HepG2 (cell line): Measurements from ENCODE around the gene NEURL2. TPM values are rescaled to one million over a fixed set of nuclear protein-coding genes. Genes with fewer than 3 reads are reported as not detected.
A peak's percentile ranks its signal among the peaks of the same experiment; 100 is the strongest.

Experiments
- CHCHD3 ChIP-seq: sonication (generic); formaldehyde crosslinking; IDR thresholded peaks from 2 replicates; pipeline ENCODE4 v1.8.0; 2022; ENCODE audit warnings: mild to moderate bottlenecking, missing genetic modification reagents, moderate library complexity
- ISL2 ChIP-seq: sonication (generic); formaldehyde crosslinking; IDR thresholded peaks from 2 replicates; pipeline ENCODE4 v1.5.0; 2020; ENCODE audit warnings: missing genetic modification reagents
- KDM1A ChIP-seq: IDR thresholded peaks from 2 replicates; pipeline ENCODE4 v1.6.1; 2016; ENCODE audit warnings: missing compliant biosample characterization
- KDM3A ChIP-seq: IDR thresholded peaks from 2 replicates; pipeline ENCODE4 v1.6.1; 2018; ENCODE audit warnings: low read depth, missing compliant biosample characterization
- MAF1 ChIP-seq: sonication (generic); formaldehyde crosslinking; IDR thresholded peaks from 2 replicates; pipeline ENCODE4 v1.5.0; 2020; ENCODE audit warnings: missing genetic modification reagents, borderline replicate concordance
- RNF2 ChIP-seq: fragments of 450-650 bp; conservative IDR thresholded peaks from 2 replicates; pipeline ENCODE4 v1.6.1; 2016; ENCODE audit warnings: low read depth
- TP53 ChIP-seq: sonication (generic); formaldehyde crosslinking; conservative IDR thresholded peaks from 2 replicates; pipeline ENCODE4 v1.4.0; 2020; ENCODE audit warnings: missing genetic modification reagents
- XRCC5 ChIP-seq: fragments of 200-400 bp; formaldehyde crosslinking; optimal IDR thresholded peaks from 2 replicates; pipeline ENCODE3; 2017; ENCODE audit warnings: mild to moderate bottlenecking, low read length
- ZBTB7B ChIP-seq: sonication (generic); formaldehyde crosslinking; IDR thresholded peaks from 2 replicates; pipeline ENCODE4 v1.4.0; 2020; ENCODE audit warnings: missing genetic modification reagents
- ZNF224 ChIP-seq: sonication (generic); formaldehyde crosslinking; IDR thresholded peaks from 2 replicates; pipeline ENCODE4 v1.5.0; 2020; ENCODE audit warnings: mild to moderate bottlenecking, missing genetic modification reagents
- ZNF256 ChIP-seq: sonication (generic); formaldehyde crosslinking; conservative IDR thresholded peaks from 2 replicates; pipeline ENCODE4 v1.4.0; 2020; ENCODE audit warnings: missing genetic modification reagents
- ZNF274 ChIP-seq: sonication (generic); formaldehyde crosslinking; IDR thresholded peaks from 2 replicates; pipeline ENCODE4 v1.5.1; 2020; ENCODE audit warnings: mild to moderate bottlenecking, missing genetic modification reagents
- ZNF317 ChIP-seq: sonication (generic); formaldehyde crosslinking; IDR thresholded peaks from 2 replicates; pipeline ENCODE4 v1.5.0; 2020; ENCODE audit warnings: mild to moderate bottlenecking, missing genetic modification reagents
- polyA plus RNA-seq, 8 experiments: library from polyadenylated mRNA; depleted of rRNA in 3 of 8; stranded (reverse) in 7 of 8; unstranded in 1 of 8; fragments of >200 nt; fragmentation: Illumina TruSeq in 4 of 8; extraction: Trizol in 4 of 8; gene quantifications; 2 replicates each; pipeline versions ENCODE4 v1.2.1 to v1.2.3, GENCODE V29; 2011 to 2016; ENCODE audit warnings: low read depth in 4 of 8, missing spikeins in 1 of 8, mixed read lengths in 1 of 8; ENCODE audit not compliant: insufficient read depth in 1 of 8
- total RNA-seq, 5 experiments: library from RNA; depleted of rRNA; stranded (reverse); fragments of >200 nt; fragmentation: Illumina TruSeq; extraction: Trizol; gene quantifications; 2 replicates each; pipeline ENCODE4 v1.2.3, GENCODE V29; 2016; ENCODE audit warnings: low read depth in 1 of 5
- TF ChIP-seq, protein P1 (sequence below): sonication (generic); formaldehyde crosslinking; IDR thresholded peaks from 2 replicates; pipeline ENCODE4 v1.8.0; 2022; ENCODE audit warnings: missing genetic modification reagents, mild to moderate bottlenecking, inconsistent platforms, borderline replicate concordance
- TF ChIP-seq, protein P2 (sequence below): sonication (generic); formaldehyde crosslinking; IDR thresholded peaks from 2 replicates; pipeline ENCODE4 v1.4.0; 2020; ENCODE audit warnings: missing genetic modification reagents, borderline replicate concordance
- TF ChIP-seq, protein P3 (sequence below): sonication (generic); formaldehyde crosslinking; IDR thresholded peaks from 2 replicates; pipeline ENCODE4 v1.9.0; 2021; ENCODE audit warnings: missing genetic modification reagents, borderline replicate concordance
- TF ChIP-seq, protein P4 (sequence below): sonication (generic); formaldehyde crosslinking; IDR thresholded peaks from 2 replicates; pipeline ENCODE4 v1.8.0; 2022; ENCODE audit warnings: missing genetic modification reagents, low read depth, mild to moderate bottlenecking, borderline replicate concordance
- TF ChIP-seq, protein P5 (sequence below): sonication (generic); formaldehyde crosslinking; IDR thresholded peaks from 2 replicates; pipeline ENCODE4 v1.9.0; 2022; ENCODE audit warnings: low read depth, missing genetic modification reagents
- TF ChIP-seq, protein P6 (sequence below): sonication (generic); formaldehyde crosslinking; IDR thresholded peaks from 2 replicates; pipeline ENCODE4 v1.8.1; 2023; ENCODE audit warnings: missing genetic modification reagents, inconsistent platforms, borderline replicate concordance

NEURL2 gene
- total and polyA plus RNA-seq, 2 of the 13 experiments (the other 11 are each of a cell fraction or from before 2014, with no cell fraction given), result 7.2 to 9.7 TPM

DNA sequence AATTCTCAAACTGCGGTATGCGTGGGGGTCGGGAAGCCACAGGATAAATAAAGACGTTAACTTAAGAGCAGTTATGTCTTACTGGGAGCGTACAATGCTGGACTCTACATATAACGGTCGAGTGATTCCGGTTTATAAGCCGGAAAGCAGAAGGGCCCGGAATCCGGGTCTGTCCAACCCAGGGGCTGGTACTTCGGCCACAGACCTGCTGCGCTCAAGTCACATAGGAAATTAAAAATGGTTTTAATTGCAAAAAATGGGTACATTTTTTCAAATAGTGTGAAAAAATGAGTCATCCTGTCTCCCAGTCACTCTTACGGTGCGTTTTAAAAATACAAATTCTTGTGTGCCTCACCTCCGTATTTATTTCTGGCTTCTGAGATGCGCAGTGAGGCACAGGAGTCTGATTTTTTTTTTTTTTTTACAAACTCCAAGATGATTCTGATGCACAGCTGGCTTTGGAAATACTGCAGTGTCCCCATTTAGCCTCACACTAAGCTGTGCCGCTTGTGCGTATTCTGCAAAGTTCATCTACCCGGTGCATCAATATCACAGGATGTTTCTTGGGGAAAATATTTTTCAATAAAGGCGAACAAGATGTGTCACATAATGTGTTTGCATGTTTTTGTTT lies 44.5 kb upstream of the NEURL2 start (continued):
- TF ChIP-seq ZBTB7B (CRISPR knock-in tag), result peak; percentile 24; the same call in 1 of the 2 replicates
- TF ChIP-seq XRCC5, result peak; percentile 0
- TF ChIP-seq, protein P1, sequence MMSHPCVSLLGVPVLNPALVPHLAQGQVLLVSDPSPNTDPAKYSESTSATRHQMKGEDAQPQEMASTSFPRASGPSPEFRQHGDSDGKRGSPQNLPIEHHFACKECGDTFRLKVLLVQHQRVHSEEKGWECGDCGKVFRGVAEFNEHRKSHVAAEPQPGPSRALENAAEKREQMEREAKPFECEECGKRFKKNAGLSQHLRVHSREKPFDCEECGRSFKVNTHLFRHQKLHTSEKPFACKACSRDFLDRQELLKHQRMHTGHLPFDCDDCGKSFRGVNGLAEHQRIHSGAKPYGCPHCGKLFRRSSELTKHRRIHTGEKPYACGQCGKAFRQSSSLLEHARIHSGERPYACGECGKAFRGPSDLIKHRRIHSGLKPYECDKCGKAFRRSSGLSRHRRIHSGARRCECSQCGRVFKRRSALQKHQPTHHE, result no peak
- TF ChIP-seq RNF2, result no peak
- TF ChIP-seq CHCHD3 (CRISPR knock-in tag), result no peak
- no peak for TF ChIP-seq KDM1A (CRISPR knock-in tag)
- TF ChIP-seq, protein P2, sequence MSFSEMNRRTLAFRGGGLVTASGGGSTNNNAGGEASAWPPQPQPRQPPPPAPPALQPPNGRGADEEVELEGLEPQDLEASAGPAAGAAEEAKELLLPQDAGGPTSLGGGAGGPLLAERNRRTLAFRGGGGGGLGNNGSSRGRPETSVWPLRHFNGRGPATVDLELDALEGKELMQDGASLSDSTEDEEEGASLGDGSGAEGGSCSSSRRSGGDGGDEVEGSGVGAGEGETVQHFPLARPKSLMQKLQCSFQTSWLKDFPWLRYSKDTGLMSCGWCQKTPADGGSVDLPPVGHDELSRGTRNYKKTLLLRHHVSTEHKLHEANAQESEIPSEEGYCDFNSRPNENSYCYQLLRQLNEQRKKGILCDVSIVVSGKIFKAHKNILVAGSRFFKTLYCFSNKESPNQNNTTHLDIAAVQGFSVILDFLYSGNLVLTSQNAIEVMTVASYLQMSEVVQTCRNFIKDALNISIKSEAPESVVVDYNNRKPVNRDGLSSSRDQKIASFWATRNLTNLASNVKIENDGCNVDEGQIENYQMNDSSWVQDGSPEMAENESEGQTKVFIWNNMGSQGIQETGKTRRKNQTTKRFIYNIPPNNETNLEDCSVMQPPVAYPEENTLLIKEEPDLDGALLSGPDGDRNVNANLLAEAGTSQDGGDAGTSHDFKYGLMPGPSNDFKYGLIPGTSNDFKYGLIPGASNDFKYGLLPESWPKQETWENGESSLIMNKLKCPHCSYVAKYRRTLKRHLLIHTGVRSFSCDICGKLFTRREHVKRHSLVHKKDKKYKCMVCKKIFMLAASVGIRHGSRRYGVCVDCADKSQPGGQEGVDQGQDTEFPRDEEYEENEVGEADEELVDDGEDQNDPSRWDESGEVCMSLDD (CRISPR knock-in tag), result 0 out of 2 replicates have a peak, but pooled peaks have one; percentile 12
- TF ChIP-seq, protein P3, sequence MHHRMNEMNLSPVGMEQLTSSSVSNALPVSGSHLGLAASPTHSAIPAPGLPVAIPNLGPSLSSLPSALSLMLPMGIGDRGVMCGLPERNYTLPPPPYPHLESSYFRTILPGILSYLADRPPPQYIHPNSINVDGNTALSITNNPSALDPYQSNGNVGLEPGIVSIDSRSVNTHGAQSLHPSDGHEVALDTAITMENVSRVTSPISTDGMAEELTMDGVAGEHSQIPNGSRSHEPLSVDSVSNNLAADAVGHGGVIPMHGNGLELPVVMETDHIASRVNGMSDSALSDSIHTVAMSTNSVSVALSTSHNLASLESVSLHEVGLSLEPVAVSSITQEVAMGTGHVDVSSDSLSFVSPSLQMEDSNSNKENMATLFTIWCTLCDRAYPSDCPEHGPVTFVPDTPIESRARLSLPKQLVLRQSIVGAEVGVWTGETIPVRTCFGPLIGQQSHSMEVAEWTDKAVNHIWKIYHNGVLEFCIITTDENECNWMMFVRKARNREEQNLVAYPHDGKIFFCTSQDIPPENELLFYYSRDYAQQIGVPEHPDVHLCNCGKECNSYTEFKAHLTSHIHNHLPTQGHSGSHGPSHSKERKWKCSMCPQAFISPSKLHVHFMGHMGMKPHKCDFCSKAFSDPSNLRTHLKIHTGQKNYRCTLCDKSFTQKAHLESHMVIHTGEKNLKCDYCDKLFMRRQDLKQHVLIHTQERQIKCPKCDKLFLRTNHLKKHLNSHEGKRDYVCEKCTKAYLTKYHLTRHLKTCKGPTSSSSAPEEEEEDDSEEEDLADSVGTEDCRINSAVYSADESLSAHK (CRISPR knock-in tag), result 0 out of 2 replicates have a peak, but pooled peaks have one; percentile 77
- TF ChIP-seq ZNF274 (CRISPR knock-in tag), result no peak
- TF ChIP-seq MAF1, result 0 out of 2 replicates have a peak, but pooled peaks have one; percentile 25
- TF ChIP-seq, protein P4, sequence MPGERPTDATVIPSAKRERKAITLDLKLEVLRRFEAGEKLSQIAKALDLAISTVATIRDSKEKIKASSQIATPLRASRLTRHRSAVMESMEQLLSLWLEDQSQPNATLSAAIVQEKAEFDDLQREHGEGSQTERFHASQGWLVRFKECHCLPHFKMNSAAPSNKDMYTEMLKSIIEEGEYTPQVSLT (CRISPR knock-in tag), result no peak
- TF ChIP-seq, protein P5, sequence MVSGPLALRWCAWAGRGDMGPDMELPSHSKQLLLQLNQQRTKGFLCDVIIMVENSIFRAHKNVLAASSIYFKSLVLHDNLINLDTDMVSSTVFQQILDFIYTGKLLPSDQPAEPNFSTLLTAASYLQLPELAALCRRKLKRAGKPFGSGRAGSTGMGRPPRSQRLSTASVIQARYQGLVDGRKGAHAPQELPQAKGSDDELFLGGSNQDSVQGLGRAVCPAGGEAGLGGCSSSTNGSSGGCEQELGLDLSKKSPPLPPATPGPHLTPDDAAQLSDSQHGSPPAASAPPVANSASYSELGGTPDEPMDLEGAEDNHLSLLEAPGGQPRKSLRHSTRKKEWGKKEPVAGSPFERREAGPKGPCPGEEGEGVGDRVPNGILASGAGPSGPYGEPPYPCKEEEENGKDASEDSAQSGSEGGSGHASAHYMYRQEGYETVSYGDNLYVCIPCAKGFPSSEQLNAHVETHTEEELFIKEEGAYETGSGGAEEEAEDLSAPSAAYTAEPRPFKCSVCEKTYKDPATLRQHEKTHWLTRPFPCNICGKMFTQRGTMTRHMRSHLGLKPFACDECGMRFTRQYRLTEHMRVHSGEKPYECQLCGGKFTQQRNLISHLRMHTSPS (CRISPR knock-in tag), result no peak
- peak; percentile 17; the same call in 1 of the 2 replicates for TF ChIP-seq ZNF224 (CRISPR knock-in tag)
- TF ChIP-seq KDM3A, result 0 out of 2 replicates have a peak, but pooled peaks have one; percentile 57
- TF ChIP-seq ISL2 (CRISPR knock-in tag), result peak; percentile 42; the same call in 1 of the 2 replicates
- TF ChIP-seq ZNF317, result 0 out of 2 replicates have a peak, but pooled peaks have one; percentile 16
- 0 out of 2 replicates have a peak, but pooled peaks have one; percentile 70 for TF ChIP-seq ZNF256 (CRISPR knock-in tag)
- TF ChIP-seq, protein P6, sequence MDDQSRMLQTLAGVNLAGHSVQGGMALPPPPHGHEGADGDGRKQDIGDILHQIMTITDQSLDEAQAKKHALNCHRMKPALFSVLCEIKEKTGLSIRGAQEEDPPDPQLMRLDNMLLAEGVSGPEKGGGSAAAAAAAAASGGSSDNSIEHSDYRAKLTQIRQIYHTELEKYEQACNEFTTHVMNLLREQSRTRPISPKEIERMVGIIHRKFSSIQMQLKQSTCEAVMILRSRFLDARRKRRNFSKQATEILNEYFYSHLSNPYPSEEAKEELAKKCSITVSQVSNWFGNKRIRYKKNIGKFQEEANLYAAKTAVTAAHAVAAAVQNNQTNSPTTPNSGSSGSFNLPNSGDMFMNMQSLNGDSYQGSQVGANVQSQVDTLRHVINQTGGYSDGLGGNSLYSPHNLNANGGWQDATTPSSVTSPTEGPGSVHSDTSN (CRISPR knock-in tag), result 0 out of 2 replicates have a peak, but pooled peaks have one; percentile 39
- peak; percentile 67; the same call in 1 of the 2 replicates for TF ChIP-seq TP53 (CRISPR knock-in tag)
